ENCODE data around the gene PFDN1.
"Not testable (repeated sequence)": the region's sequence is repeated elsewhere in the genome, so short reads cannot be mapped to it uniquely, and the experiment has no call there.

Gene PFDN1, protein sequence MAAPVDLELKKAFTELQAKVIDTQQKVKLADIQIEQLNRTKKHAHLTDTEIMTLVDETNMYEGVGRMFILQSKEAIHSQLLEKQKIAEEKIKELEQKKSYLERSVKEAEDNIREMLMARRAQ

DNA sequence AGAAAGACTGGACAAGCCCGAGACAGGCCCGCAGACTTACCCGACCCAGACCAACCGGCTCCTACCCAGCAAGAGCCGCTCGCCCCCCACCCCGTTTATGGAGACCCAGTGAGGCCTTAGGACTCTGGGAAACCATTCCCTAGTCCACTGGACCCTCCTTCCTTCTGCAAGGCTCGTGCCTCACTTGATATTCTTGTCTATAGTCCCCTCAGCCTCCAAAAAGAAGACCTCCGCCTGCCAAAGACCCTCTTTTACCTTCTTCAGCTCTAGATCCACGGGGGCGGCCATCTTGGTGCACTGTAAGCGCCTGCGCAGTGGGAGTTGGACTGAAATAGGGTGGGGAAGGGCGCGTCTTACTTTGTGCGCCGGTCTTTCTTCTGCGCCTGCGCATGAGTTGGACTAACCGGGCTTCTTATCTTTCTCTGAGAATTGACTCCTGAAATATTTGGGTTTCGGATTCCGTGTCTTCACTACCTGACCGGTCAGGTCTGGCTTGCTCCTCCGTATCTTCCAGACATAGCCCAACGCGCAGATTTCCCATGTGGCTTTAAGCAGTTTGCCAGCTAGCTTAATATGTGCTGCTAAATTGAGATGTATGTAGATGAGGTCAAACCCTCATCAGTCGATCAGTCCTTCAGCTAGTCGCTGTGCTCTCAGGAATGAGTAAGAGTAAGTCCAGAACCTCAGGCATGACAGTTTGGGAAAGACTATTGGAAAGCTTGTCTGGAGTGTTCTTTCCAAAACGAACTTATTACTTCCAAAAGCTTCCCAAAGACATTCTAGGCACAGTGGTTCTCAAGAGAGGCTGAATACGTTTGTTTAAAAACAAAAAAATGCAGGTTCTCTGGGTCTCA lies at the start of gene PFDN1:
TSS of gene PFDN1 (minus strand) at position 316 of the 854 bp plus-strand sequence. CDS start at position 288, 28 bp downstream.
- no peaks in the 10 kb centered on the region for H3K27me3 Mint-ChIP-seq

GRCh38 chr5:140351609-140352334 lies 48.9 kb upstream of the PFDN1 start:
- no peak for DNase-seq

More for the DNA sequence above, at the start of gene PFDN1:
- Mint-ChIP-seq H3K4me3 (peak within 1 kb of the TSS; percentile 97), H3K27ac (peak within 1 kb of the TSS; percentile 97), H3K9me3 (no peaks in the 10 kb centered on the region), H3K4me1 (ENCODE audit: low read depth) (peaks cover 35% of the 10 kb centered on the region), H3K36me3 (ENCODE audit: low read depth) (peaks cover 33% of the 10 kb centered on the region)
- DNase-seq: peak; percentile 89

GRCh38 chr5:140349244-140349643 lies 46.3 kb upstream of the PFDN1 start:
- Mint-ChIP-seq H3K27me3 (peaks cover 5% of the 10 kb centered on the region), H3K27ac (no peak overlapping the region), H3K4me3 (no peak overlapping the region), H3K4me1 (ENCODE audit: low read depth) (peaks cover 25% of the 10 kb centered on the region), H3K36me3 (ENCODE audit: low read depth) (no peaks in the 10 kb centered on the region), H3K9me3 (no peaks in the 10 kb centered on the region)
- DNase-seq: no peak

More at GRCh38 chr5:140351609-140352334, 48.9 kb upstream of the PFDN1 start:
- Mint-ChIP-seq H3K4me3 (no peak overlapping the region), H3K27me3 (peaks cover 2% of the 10 kb centered on the region), H3K27ac (no peak overlapping the region), H3K9me3 (no peaks in the 10 kb centered on the region), H3K36me3 (ENCODE audit: low read depth) (no peaks in the 10 kb centered on the region), H3K4me1 (ENCODE audit: low read depth) (peaks cover 9% of the 10 kb centered on the region)

DNA sequence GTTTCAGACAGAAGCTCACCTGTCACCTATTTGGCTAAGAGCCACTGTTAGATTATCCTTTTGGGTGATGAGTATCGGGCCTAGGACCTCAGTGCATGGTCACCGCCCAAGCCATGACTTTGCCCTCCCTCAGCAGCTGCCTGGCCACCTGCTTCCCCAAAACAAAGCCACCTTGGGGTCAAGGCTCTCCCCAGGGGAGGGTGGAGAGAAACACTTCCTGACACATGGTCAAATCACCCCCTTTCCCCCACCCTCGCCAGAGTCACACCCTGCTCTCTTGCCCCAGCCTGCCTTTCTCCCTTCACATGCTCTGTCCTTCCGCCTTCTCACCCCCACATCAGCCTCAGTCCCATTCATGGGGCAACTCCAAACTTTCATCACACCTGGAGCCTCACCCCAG lies 45.2 kb upstream of the PFDN1 start:
- H3K4me1 Mint-ChIP-seq (ENCODE audit: low read depth): peaks cover 35% of the 10 kb centered on the region
- H3K9me3 Mint-ChIP-seq: no peaks in the 10 kb centered on the region
- DNase-seq: no peak
- H3K27me3 Mint-ChIP-seq: peaks cover 5% of the 10 kb centered on the region
- no peak overlapping the region for H3K4me3 Mint-ChIP-seq
- H3K36me3 Mint-ChIP-seq (ENCODE audit: low read depth): no peaks in the 10 kb centered on the region
- no peak overlapping the region for H3K27ac Mint-ChIP-seq

- Mint-ChIP-seq H3K4me1 (ENCODE audit: low read depth) (peaks cover 42% of the 10 kb centered on the region), H3K4me3 (peak overlapping the region; percentile 76), H3K27me3 (peaks cover 5% of the 10 kb centered on the region), H3K36me3 (ENCODE audit: low read depth) (peaks cover 6% of the 10 kb centered on the region), H3K27ac (no peak overlapping the region), H3K9me3 (no peaks in the 10 kb centered on the region)
- no peak for DNase-seq
Observed at GRCh38 chr5:140347360-140347759, 44.5 kb upstream of the PFDN1 start.

DNA sequence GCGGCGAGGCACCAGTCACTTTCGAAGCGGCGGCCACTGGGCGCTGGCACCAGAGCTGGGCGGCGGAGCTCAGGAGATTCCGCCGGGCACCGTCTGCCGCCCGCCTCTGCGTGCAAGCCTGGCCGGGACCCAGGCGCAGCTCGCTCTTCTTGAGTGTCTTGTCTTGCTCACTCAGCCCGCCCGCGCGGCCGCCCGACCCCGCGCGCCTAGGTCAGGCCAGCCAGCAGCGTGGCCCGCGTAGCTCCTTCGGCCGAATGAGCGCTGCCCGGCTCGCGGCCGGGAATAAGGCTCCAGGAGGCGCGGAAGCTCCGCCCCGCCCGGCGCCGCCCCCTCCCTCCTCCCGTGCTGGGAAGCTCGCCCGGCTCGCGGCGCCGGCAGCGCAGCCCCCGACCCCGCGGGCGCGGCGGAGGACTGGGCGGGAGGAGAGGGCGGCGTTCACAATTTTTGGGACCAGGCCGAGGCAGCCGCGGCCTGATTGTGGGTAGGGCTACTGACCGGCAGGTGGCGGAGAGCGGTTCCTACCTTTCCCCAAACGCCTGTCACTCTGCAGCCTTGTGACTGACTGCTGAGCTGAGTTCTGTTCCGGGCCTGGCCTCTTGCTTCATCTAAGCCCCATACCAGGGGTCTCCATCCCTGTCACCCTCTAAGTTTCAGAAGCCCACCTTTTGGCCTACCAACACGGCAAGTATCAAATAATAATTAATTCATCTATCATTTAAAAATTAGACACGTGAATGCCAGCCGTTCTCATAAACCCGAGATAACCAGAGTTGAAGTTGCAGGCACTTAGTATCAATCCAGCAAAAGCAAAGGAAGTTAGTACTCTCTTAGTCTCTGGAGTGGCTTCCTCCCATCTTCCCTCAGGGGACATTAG lies 43.7 kb upstream of the PFDN1 start, which contains the start of gene HBEGF:
TSS of gene HBEGF (minus strand) at position 256 of the 874 bp plus-strand sequence. CDS start 275 bp downstream, outside the sequence.
- no peaks in the 10 kb centered on the region for H3K9me3 Mint-ChIP-seq
- no peak within 1 kb of the TSS for H3K27ac Mint-ChIP-seq
- H3K4me1 Mint-ChIP-seq (ENCODE audit: low read depth): peaks cover 49% of the 10 kb centered on the region
- peaks cover 5% of the 10 kb centered on the region for H3K27me3 Mint-ChIP-seq
- peak within 1 kb of the TSS; percentile 80 for H3K4me3 Mint-ChIP-seq
- peaks cover 12% of the 10 kb centered on the region for H3K36me3 Mint-ChIP-seq (ENCODE audit: low read depth)
- peak; percentile 77 for DNase-seq

DNA sequence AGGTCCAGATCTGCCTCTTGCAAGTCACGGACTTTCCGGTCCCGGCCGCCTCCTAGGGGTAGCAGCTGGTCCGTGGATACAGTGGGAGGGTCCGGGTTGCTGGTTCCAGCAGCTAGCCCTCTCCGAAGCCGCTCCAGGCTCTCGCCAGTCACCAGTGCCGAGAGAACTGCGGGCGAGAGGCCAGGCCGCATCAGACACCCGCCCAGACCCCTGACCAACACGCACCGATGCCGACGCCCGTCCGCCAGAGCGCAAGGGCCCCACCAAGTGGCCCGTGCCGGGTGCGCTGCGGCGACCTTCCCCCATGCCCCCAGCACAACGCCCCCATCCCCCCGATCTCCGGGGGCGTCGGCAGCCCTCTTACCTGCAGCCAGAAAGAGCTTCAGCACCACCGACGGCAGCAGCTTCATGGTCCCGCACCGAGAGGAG lies 43.0 kb upstream of the PFDN1 start:
- Mint-ChIP-seq H3K9me3 (no peaks in the 10 kb centered on the region), H3K36me3 (ENCODE audit: low read depth) (peaks cover 16% of the 10 kb centered on the region), H3K27me3 (peaks cover 5% of the 10 kb centered on the region), H3K4me3 (peak overlapping the region; percentile 80), H3K4me1 (ENCODE audit: low read depth) (peaks cover 53% of the 10 kb centered on the region), H3K27ac (no peak overlapping the region)
- no peak for DNase-seq

DNA sequence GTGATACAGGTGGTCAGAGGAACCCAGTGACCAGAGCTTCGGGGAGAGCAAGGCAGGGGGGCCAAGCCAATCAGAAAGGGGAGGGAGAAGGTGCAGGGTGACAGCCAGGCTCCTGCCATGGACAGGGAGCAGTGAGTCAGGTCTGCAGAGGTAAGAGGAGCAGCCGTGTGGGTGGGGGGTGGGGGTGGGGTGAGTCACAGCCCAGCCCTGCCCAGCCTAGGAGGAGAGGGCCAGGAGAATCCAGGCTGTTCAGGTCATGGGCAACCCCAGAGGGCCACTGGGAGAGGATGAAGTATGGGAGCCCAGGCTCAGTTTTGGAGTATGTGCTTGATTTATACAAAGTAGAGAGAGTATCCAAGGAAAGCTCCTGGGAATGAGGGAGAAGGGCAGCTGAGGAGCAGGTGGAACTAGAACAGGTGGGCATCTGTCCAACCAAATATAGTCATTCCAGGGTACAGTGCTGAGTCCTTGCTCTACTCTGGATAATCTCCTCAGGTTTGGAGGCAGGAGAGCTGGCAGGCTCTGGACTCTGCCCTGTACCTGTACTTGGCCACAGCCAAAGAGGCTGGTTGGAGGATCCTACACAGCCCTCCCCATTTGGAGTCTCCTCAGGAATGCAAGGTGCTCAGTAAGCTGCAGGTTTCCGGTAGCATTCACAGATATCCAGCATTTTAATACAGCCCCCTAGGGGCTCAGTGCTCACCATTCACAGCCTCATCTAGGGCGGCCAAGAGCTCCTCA lies 42.0 kb upstream of the PFDN1 start:
- no peak for DNase-seq
- H3K27me3 Mint-ChIP-seq: peaks cover 5% of the 10 kb centered on the region
- peaks cover 18% of the 10 kb centered on the region for H3K36me3 Mint-ChIP-seq (ENCODE audit: low read depth)
- H3K4me3 Mint-ChIP-seq: peak overlapping the region; percentile 80
- H3K4me1 Mint-ChIP-seq (ENCODE audit: low read depth): peaks cover 58% of the 10 kb centered on the region
- no peaks in the 10 kb centered on the region for H3K9me3 Mint-ChIP-seq
- H3K27ac Mint-ChIP-seq: peak overlapping the region; percentile 67

GRCh38 chr5:140343849-140344248 lies 40.9 kb upstream of the PFDN1 start:
- H3K9me3 Mint-ChIP-seq, H3K27ac Mint-ChIP-seq: not testable (repeated sequence)
- peaks cover 18% of the 10 kb centered on the region for H3K36me3 Mint-ChIP-seq (ENCODE audit: low read depth)

GRCh38 chr5:140342896-140343295 lies 40.0 kb upstream of the PFDN1 start:
- Mint-ChIP-seq H3K9me3 (no peaks in the 10 kb centered on the region), H3K36me3 (ENCODE audit: low read depth) (peaks cover 18% of the 10 kb centered on the region), H3K27me3 (peaks cover 5% of the 10 kb centered on the region), H3K27ac (peak overlapping the region; percentile 84), H3K4me3 (no peak overlapping the region), H3K4me1 (ENCODE audit: low read depth) (peaks cover 58% of the 10 kb centered on the region)
- DNase-seq: no peak

More at GRCh38 chr5:140343849-140344248, 40.9 kb upstream of the PFDN1 start:
- Mint-ChIP-seq H3K4me3 (peak overlapping the region; percentile 6), H3K4me1 (ENCODE audit: low read depth) (peaks cover 58% of the 10 kb centered on the region)
- not testable (repeated sequence) for H3K27me3 Mint-ChIP-seq, DNase-seq

- DNase-seq: no peak
- peak overlapping the region; percentile 84 for H3K27ac Mint-ChIP-seq
- peak overlapping the region; percentile 58 for H3K4me3 Mint-ChIP-seq
- no peaks in the 10 kb centered on the region for H3K9me3 Mint-ChIP-seq
- H3K27me3 Mint-ChIP-seq: peaks cover 3% of the 10 kb centered on the region
- H3K36me3 Mint-ChIP-seq (ENCODE audit: low read depth): peaks cover 18% of the 10 kb centered on the region
- H3K4me1 Mint-ChIP-seq (ENCODE audit: low read depth): peaks cover 58% of the 10 kb centered on the region
Observed at GRCh38 chr5:140342287-140342686, 39.4 kb upstream of the PFDN1 start.

- Mint-ChIP-seq H3K27ac (no peak overlapping the region), H3K27me3 (peaks cover 3% of the 10 kb centered on the region), H3K4me3 (peak overlapping the region; percentile 58), H3K9me3 (no peaks in the 10 kb centered on the region), H3K4me1 (ENCODE audit: low read depth) (peaks cover 53% of the 10 kb centered on the region), H3K36me3 (ENCODE audit: low read depth) (peaks cover 18% of the 10 kb centered on the region)
- DNase-seq: no peak
Observed at GRCh38 chr5:140341591-140341990, 38.7 kb upstream of the PFDN1 start.

DNA sequence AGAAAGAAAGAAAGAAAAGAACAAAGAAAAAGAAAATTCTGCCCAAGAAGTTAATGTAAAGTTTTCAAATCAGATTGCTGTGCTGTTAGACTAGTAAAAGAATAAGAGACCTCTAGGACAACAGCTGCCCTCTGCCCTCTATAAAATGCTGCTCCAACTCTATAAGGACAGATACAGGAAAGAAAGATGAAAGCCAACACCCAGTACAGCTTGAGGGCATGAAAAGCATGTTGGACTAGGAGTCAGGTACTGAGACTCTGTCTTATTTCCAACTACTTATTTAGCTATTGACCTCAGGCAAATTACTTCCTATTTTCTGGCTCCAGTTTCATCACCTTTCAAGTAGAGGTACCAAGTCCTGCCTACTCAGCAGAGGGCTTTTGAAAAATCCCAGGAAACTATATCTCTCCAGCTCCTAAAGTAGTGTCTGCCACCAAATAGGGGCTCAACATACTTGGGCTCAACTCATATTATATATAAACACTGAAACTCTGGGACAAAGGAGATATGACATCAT lies 37.8 kb upstream of the PFDN1 start:
- Mint-ChIP-seq H3K27ac (no peak overlapping the region), H3K4me3 (no peak overlapping the region), H3K4me1 (ENCODE audit: low read depth) (peaks cover 50% of the 10 kb centered on the region), H3K27me3 (peaks cover 3% of the 10 kb centered on the region), H3K36me3 (ENCODE audit: low read depth) (peaks cover 18% of the 10 kb centered on the region), H3K9me3 (no peaks in the 10 kb centered on the region)
- DNase-seq: no peak

Measured in activated T-cell treated with anti-CD3 and anti-CD28 coated beads, Interleukin-2, amount 50 U/mL, for 24 hours (primary cell).